Measurements from ENCODE around the gene NUP107.

Gene NUP107

DNA sequence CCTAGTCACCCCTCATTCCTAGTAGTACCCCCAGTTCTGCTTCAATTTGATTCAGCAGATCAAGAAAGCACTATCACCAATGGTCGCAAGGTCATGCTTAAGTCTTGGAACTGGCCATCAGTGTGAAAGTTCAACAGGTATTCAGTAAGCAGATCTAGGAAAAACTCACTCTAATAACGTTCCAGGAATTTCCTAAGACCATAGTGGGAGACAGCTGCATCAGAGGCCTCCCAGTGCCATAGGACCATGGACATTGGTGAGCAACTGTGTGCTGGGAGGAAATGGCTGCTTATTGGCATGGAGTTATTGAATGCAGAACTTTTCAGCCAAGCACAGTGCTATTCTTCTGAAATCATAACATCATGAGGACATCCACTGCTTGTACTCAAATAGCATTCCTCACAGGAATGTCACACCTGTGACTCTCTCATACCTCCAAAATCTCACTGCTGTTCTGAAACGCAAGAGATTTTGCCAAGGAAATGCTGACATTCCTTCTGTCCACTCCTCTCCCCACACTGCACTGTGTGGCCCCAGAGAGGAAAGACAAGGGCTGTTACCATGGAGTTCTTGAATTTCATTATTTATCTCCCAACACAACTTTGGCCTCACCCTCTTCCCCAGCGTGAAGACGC, 90.3 kb downstream of the NUP107 start:
- DNase-seq, result no peak

DNA sequence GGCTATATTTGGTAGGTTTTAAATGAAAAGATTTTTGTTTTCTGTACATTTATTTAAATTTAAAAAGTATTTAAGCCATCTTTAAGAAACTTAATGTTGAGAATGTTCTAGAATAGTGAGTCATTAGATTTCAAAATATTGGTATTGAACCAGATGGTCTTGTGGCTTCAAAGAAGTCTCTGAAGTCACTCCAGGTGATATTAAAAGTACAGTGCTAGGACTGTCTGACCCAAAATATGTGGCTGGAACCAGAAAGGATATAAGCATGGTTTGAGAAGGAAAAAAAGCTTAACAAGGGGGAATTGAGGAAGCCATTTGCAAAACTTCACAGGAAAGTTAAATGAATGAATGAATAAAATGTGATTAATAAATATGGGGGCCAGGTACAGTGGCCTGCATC, 92.5 kb downstream of the NUP107 start:
- no peak for DNase-seq

DNA sequence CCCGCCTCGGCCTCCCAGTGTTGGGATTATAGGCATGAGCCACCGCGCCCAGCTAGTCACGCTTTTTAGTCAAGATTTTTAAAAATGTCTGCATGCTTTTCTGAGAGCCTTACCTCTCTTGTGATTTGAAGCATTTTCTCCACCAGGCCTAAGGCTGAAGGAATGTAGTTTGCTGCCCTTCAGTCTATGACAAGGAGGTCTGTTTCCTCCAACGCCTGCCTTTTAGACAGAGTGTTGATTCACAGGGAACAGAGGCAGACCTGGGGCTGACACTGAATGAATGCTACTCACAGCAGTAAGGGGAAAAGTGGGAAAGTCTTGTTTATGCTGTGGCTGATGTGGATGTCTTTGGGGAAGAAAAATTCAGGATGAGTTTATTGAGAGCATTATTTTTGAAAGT, 94.0 kb downstream of the NUP107 start:
- DNase-seq, result no peak

DNA sequence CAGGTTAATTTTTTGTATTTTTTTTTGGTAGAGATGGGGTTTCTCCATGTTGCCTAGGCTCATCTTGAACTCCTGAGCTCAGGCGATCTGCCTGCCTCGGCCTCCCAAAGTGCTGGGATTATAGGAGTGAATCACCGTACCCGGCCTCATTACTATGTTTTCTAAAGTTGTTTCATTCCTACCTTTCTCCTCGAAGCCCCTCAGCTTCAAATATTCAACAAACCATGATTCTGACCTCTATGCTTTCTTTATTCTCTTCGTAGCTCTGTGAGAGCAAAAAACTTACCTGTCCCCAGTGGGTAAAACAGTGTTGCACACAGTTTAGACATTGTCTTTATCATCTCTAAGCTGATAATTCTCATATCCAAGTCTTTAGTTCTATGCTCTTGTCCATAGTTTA, 95.0 kb downstream of the NUP107 start:
- no peak for DNase-seq

DNA sequence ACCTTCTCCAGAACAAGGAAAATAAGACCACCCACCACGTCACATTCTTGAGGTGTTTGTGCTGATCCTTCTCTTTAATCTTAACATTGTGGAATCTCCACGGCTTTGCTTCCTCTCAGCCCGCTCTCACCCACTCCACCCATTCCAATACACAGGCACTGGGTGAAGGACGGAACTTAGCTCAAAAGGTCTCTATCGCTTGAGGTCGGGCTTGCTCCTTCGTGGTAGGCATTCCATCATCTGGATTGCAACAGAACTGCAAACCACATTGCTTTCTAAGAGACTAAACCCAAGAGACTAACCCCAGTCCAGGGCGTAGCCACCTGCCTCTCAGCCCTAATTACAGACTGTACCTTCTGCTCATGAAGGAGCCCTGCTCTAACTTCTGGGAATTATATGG, 97.2 kb downstream of the NUP107 start:
- no peak for DNase-seq

DNA sequence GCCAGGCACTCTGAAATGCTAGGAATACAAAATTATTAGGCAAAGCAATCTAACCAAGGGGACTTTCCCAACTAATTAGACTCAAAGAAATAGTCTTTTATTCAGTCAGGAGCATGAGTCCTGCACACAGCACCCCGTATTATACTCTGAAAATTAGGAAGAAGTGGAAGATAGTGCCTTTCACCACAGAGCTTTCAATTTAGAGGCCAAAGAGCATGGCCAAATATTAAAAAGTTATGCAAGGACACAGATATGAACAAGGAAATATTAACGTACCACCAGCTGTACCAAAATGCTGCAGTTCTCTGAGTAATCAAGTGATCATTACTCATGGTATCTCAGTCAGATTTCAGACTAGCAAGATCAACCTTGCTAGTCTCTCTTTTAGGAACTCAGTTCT, 98.6 kb downstream of the NUP107 start:
- no peak for DNase-seq

DNA sequence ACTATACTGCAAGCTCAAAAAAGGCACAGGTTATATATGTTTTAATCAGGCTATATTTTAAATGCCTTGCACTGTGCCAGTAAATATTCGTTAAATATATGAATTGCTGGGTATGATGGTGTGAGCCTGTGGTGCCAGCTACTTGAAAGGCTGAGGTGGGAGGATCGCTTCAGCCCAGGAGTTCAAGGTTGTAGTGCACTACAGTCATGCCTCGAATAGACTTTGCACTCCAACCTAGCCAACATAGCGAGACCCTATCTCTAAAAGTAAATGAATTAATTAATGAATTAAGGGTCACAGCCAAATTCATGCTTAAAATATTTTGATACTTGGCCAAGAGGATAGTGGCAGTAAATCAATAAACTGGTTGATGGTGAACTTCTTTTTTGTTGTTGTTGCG, 99.0 kb downstream of the NUP107 start:
- no peak for DNase-seq

DNA sequence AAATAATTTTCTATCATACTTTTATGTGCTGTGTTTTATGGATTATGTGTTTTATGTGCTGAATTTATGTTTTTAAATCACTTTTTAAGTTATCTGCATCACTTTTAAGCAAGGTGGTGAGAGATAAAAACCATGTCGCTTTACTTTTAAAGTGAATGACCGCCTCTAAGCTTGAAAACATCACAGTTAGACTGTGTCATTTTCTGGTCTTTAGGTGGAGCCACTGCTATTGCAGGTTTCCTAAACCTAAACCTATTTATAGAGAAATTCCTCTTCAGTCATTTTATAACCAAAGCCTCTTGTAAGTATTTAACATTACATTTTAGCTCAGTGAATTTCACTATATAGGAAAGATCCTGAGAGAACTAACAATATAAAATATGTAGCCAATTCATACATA, 100.2 kb downstream of the NUP107 start:
- DNase-seq, result no peak

DNA sequence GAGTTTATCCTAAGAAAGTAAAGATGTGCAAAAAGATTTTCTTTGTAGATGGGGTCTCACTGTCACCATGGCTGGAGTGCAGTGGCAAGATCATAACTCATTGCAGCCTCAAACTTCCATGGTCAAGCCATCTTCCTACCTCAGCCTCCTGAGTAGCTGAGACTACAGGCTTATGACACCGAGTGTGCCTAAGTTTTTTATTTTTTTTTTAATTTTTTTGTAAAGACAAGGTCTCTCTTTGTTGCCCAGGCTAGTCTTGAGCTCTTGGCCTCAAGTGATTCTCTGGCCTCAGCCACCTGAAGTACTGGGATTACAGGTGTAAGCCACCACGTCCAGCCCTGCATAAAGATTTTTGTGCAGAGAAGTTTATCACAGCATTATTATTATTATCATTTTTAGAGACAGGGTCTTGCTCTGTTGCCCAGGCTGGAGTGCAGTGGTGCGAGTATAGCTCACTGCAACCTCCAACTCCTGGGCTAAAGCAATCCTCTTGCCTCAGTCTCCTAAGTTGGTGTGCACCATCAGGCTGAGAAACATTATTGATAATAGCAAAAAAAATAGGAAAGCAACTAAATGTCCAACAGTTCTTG, 101.9 kb downstream of the NUP107 start:
- no peak for DNase-seq

DNA sequence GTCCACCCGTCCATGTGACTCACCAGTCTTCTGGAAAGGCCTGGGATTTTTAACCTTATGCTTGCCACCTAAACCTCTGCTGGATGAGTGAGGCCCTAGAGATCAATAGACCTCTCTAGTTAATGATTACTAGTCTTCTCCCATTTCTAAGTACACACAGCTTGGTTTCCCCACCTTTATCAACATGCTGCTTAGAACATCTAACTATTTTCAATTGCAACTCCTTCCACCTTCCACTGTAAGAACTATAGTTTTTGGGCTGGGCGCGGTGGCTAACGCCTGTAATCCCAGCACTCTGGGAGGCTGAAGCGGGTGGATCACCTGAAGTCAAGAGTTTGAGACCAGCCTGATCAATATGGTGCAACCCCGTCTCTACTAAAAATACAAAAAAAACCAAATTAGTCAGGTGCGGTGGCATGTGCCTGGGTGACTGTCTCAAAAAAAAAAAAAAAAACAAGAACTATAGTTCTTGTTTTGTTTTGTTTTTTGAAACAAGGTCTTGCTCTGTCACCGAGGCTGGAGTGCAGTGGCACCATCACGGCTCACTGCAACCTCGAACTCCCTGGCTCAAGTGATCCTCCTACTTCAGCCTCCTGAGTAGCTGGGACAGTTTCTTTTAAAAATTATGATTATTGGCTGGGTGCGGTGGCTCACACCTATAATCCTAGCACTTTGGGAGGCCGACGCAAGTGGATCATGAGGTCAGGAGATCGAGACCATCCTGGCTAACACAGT, 102.5 kb downstream of the NUP107 start:
- DNase-seq, result no peak

DNA sequence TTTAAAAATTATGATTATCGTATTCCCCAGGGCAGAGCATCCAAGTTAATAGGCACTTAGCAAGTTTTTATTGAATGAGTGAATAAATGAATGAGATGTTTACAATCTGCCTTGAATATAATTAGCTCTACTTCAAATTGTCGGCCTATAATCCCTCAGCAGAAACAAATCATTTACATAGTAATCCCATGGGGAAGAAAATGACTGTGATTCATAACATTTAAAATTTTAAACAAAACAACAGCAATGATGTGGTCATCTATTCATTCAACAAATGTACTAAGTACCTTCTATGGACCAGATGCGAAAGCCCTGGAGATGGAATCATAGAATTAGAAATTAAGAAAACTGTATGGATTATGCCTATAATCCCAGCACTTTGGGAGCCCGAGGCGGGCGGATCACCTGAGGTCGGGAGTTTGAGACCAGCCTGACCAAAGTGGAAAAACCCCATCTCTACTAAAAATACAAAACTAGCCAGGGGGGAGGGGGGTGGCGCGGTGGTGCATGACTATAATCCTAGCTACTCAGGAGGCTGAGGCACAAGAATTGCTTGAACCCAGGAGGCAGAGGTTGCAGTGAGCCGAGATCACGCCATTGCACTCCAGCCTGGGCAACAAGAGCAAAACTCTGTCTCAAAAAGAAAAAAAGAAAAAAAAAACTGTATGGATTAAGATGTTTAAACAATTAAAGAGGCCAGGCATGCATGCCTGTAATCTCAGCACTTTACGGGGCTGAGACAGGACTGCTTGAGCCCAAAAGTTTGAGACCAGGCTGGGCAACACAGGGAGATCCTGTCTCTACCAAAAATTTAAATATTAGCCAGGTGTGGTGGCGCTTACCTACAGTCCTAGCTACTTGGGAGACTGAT, 103.5 kb downstream of the NUP107 start:
- DNase-seq, result no peak

DNA sequence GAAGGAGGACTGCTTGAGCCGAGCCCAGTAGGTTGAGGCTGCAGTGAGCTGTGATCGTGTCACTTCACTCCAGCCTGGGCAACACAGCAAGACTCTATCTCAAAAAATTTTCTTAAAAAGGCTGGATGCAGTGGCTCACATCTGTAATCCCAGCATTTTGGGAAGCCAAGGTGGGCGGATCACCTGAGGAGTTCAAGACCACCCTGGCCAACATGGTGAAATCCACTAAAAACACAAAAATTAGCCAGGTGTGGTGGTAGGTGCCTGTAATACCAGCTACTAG, 104.1 kb downstream of the NUP107 start:
- no peak for DNase-seq

DNA sequence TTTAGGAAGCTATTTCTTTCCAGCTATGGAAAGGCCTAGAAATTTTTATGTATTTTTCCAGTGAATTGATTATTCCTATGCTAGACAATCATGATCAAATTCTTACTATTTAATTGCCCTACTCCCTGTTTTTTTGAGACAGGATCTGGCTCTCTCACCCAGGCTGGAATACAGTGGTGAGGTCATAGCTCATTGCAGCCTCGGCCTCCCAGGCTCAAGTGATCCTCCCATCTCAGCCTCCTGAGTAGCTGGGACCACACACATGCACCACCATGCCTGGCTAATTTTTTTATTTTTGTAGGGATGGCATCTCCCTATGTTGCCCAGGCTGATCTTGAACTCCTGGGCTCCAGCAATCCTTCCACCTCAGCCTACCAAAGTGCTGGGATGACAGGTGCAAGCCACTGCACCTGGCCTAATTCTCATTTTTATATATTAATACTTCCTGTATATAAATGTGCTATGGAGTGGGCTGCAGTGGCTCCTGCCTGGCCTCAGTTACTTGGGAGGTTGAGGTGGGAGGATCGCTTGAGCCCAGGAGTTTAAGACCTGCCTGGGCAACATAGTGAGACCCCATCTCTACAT, 105.2 kb downstream of the NUP107 start:
- no peak for DNase-seq

DNA sequence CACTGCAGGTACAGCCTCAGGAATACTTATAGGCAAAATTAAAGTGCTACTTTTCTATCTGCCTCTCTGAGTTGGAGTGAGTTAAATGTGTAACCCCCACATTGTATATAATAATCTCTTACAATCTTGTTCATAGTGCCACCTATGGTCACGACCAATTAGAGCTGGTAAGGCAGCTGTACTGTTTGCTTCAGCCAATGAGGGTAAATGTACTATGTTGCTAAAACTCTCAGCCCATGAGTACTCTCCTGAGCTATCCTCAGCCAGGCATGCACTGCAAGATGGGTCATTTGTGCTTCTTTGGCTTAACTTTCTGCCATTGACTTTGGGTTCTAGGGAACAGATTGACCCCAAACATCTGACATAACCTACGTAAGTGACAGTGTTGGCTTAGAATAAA, 106.2 kb downstream of the NUP107 start:
- no peak for DNase-seq

DNA sequence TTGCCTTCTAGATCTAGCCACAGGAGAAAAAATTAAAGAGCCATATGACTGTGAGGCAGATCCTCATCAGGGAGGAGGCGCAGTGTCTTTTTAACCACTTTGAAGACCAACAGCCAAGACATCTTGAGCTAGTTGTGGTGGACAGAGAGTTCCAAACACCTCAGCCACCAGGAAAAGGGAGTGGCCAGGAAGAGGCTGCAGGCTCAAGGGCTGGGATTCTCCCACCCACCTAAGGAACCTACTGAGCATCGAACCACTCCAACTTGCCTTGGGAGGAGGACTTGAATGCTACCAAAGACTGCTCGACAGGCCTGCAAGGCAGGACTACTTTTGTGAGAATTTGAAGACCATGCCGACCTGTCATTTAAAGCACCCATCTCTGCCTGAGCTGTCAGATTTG, 106.7 kb downstream of the NUP107 start:
- no peak for DNase-seq

DNA sequence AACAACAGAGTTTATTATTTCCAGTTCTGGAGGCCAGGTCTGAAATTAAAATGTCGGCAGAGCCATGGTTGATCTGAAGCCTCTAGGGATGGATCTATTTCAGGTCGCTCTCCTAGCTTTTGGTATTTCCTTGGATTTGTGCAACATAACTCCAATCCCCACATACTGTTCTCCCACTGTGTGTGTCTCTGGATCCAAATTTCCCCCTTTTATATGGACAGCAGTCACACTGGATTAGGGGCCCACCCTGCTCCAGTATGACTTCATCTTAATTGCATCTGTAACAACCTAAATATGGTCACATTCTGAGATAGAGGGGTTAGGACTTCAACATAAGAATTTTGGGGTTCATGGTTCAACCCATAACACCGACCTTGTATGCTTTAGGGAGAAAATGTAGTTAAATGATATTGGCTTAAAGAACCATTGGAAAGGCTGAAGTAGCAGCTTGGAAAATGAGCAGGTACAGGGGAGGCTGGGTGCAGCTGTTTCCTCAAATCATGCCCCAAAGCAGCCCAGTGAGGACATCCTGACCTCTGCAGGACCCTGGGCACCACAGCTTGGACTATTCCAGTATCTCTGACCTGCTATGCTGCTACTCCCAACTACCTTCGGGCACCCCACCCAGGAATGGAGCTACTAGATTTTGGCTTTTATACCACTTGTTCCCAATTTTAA, 107.3 kb downstream of the NUP107 start:
- DNase-seq, result no peak

DNA sequence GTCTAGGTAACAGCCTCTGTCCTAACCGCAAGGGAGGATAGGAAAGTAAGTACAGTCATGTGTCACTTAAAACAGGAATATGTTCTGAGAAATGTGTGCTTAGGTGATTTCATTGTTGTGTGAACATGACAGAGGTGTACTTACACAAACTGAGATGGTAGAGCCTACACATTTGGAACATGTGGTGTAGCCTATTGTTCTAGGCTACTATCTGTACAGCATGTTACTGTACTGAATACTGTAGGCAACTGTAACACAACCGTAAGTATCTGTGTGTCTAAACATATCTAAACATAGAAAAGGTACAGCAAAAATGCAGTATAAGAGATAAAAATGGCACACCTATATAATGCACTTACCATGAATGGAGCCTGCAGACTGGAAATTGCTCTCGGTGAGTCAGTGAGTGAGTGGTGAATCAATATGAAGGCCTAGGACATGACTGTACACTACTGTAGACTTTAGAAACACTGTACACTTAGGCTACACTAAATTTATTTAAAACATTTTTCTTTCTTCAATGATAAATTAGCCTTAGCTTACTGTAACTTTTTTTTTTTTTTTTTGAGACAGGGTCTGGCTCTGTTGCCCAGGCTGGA, 108.0 kb downstream of the NUP107 start:
- DNase-seq, result no peak
